GM23248 (cell line): ENCODE measurements around the gene MSH5.

Source experiments
- EZH2 ChIP-seq: fragments of 200-600 bp; sonication (generic); IDR thresholded peaks from 2 replicates; pipeline ENCODE4 v1.6.1; 2018; ENCODE audit warnings: antibody characterized with exemption, mild to moderate bottlenecking; ENCODE audit not compliant: insufficient read depth, poor library complexity, severe bottlenecking
- EZH2phosphoT487 ChIP-seq: fragments of 200-600 bp; sonication (generic); IDR thresholded peaks from 2 replicates; pipeline ENCODE4 v1.6.1; 2018; ENCODE audit warnings: antibody characterized with exemption, moderate library complexity, mild to moderate bottlenecking, low read depth; ENCODE audit not compliant: insufficient read depth

DNA sequence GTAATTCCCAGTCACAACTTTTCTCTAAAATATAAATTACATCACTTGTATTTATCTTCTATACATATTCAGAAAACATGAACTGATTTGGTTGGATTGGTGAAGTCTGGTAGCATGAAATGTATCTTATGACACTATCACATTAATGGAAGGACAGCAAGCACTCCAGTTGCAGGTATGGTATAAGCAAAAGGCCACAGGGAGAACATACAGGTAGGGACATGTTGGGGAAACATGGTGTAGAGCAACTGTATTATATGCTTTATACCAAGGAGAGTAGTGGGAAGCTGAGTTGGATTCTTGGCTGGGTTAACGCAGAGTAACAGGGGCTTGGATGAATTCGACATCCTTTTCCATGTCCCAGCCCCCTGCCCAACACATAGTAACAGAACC, 57.2 kb downstream of the MSH5 start:
- TF ChIP-seq EZH2 (no peak), EZH2phosphoT487 (no peak)
